H9 (cell line): Measurements from ENCODE around the gene CLEC16A. TPM values are rescaled to one million over a fixed set of nuclear protein-coding genes. Genes with fewer than 3 reads are reported as not detected.

ENCODE experiments used
- DNase-seq: peaks from one replicate; pipeline ENCODE4 v3.0.0-alpha.2; 2017
- H2AFZ ChIP-seq: one replicate; pipeline ENCODE4 v1.6.1; 2013; ENCODE audit warnings: mild to moderate bottlenecking, low read length, control low read depth, moderate library complexity
- H2AK5ac ChIP-seq: 2 replicates; pipeline ENCODE4 v1.6.1; 2013; ENCODE audit warnings: low read length, control low read depth, mixed read lengths; ENCODE audit not compliant: insufficient read length
- H2BK120ac ChIP-seq: one replicate; pipeline ENCODE4 v1.6.1; 2013; ENCODE audit warnings: low read depth, mild to moderate bottlenecking, low read length, control low read depth, inconsistent platforms; ENCODE audit not compliant: poor library complexity, severe bottlenecking
- H2BK12ac ChIP-seq: 2 replicates; pipeline ENCODE4 v1.6.1; 2013; ENCODE audit warnings: low read length, control low read depth, mixed read lengths, low read depth; ENCODE audit not compliant: insufficient read length
- H2BK15ac ChIP-seq: 2 replicates; pipeline ENCODE4 v1.6.1; 2013; ENCODE audit warnings: low read depth, low read length, control low read depth
- H2BK20ac ChIP-seq: one replicate; pipeline ENCODE4 v1.6.1; 2013; ENCODE audit warnings: low read depth, mild to moderate bottlenecking, low read length, control low read depth, inconsistent platforms; ENCODE audit not compliant: poor library complexity, severe bottlenecking
- H2BK5ac ChIP-seq: 2 replicates; pipeline ENCODE4 v1.6.1; 2013; ENCODE audit warnings: low read length, control low read depth, mixed read lengths; ENCODE audit not compliant: insufficient read length
- H3K14ac ChIP-seq: 2 replicates; pipeline ENCODE4 v1.6.1; 2013; ENCODE audit warnings: low read length, control low read depth; ENCODE audit not compliant: insufficient read depth
- H3K18ac ChIP-seq: 2 replicates; pipeline ENCODE4 v1.6.1; 2013; ENCODE audit warnings: low read depth, mild to moderate bottlenecking, mixed read lengths, low read length, control low read depth; ENCODE audit not compliant: insufficient read length
- H3K23ac ChIP-seq: 2 replicates; pipeline ENCODE4 v1.6.1; 2013; ENCODE audit warnings: low read length, control low read depth, mixed read lengths, low read depth; ENCODE audit not compliant: insufficient read length
- H3K23me2 ChIP-seq: 2 replicates; pipeline ENCODE4 v1.6.1; 2013; ENCODE audit warnings: low read depth, mild to moderate bottlenecking, mixed read lengths, low read length, control low read depth; ENCODE audit not compliant: insufficient read length, poor library complexity, severe bottlenecking
- H3K27ac ChIP-seq: 2 replicates; pipeline ENCODE4 v1.5.1; 2013; ENCODE audit warnings: low read length, control low read depth, mixed read lengths, low read depth; ENCODE audit not compliant: insufficient read length
- H3K27me3 ChIP-seq: 2 replicates; pipeline ENCODE4 v1.6.1; 2013; ENCODE audit warnings: low read length, control low read depth, inconsistent platforms; ENCODE audit not compliant: insufficient read depth
- H3K4ac ChIP-seq: 2 replicates; pipeline ENCODE4 v1.6.1; 2013; ENCODE audit warnings: low read depth, mild to moderate bottlenecking, control low read depth, inconsistent platforms, low read length, moderate library complexity
- H3K4me1 ChIP-seq: 2 replicates; pipeline ENCODE4 v1.6.1; 2013; ENCODE audit warnings: low read length, control low read depth, inconsistent platforms; ENCODE audit not compliant: insufficient read depth
- H3K4me2 ChIP-seq: 2 replicates; pipeline ENCODE4 v1.6.1; 2013; ENCODE audit warnings: low read length, control low read depth, mixed read lengths; ENCODE audit not compliant: insufficient read length, insufficient read depth
- H3K56ac ChIP-seq: 2 replicates; pipeline ENCODE4 v1.6.1; 2013; ENCODE audit warnings: low read depth, mild to moderate bottlenecking, mixed read lengths, low read length, control low read depth; ENCODE audit not compliant: insufficient read length
- H3K79me1 ChIP-seq: 2 replicates; pipeline ENCODE4 v1.6.1; 2013; ENCODE audit warnings: low read depth, mild to moderate bottlenecking, moderate library complexity, low read length, control low read depth, inconsistent platforms; ENCODE audit not compliant: insufficient read depth, poor library complexity, severe bottlenecking
- H3K79me2 ChIP-seq: 2 replicates; pipeline ENCODE4 v1.6.1; 2013; ENCODE audit warnings: low read length, control low read depth, inconsistent platforms; ENCODE audit not compliant: insufficient read depth
- H3K9ac ChIP-seq: 2 replicates; pipeline ENCODE4 v1.6.1; 2013; ENCODE audit warnings: low read length, control low read depth, mixed read lengths; ENCODE audit not compliant: insufficient read length; ENCODE audit errors: extremely low read depth
- H3K9me3 ChIP-seq: one replicate; pipeline ENCODE4 v1.6.1; 2013; ENCODE audit warnings: low read depth, low read length, inconsistent platforms; ENCODE audit not compliant: control insufficient read depth
- H3T11ph ChIP-seq: one replicate; pipeline ENCODE4 v1.6.1; 2013; ENCODE audit warnings: mild to moderate bottlenecking, low read length, control low read depth, inconsistent platforms
- H4K20me1 ChIP-seq: one replicate; pipeline ENCODE4 v1.6.1; 2013; ENCODE audit not compliant: control insufficient read depth, insufficient read length, insufficient read depth
- H4K5ac ChIP-seq: 2 replicates; pipeline ENCODE4 v1.6.1; 2013; ENCODE audit warnings: low read depth, mild to moderate bottlenecking, mixed read lengths, low read length, control low read depth; ENCODE audit not compliant: insufficient read length
- H4K8ac ChIP-seq: replicated peaks from 2 replicates; pipeline ENCODE4 v1.6.1; 2013; ENCODE audit warnings: low read length, control low read depth, mixed read lengths, low read depth; ENCODE audit not compliant: insufficient read length
- H4K91ac ChIP-seq: 2 replicates; pipeline ENCODE4 v1.6.1; 2013; ENCODE audit warnings: low read depth, mild to moderate bottlenecking, moderate library complexity, mixed read lengths, low read length, control low read depth; ENCODE audit not compliant: insufficient read length
- H3K27ac Mint-ChIP-seq, 3 experiments: 2 replicates in 2 of 3; 3 replicates in 1 of 3; pipeline ENCODE4 v1.8.0; 2020 to 2021; ENCODE audit warnings: mixed read lengths in 3 of 3, mild to moderate bottlenecking in 1 of 3, moderate library complexity in 1 of 3
- H3K27me3 Mint-ChIP-seq: 2 replicates; pipeline ENCODE4 v1.8.0; 2021; ENCODE audit warnings: low read depth, mild to moderate bottlenecking, moderate library complexity, mixed read lengths
- H3K36me3 Mint-ChIP-seq, 3 experiments: 2 replicates in 2 of 3; 3 replicates in 1 of 3; pipeline ENCODE4 v1.8.0; 2020 to 2021; ENCODE audit warnings: low read depth in 3 of 3, mixed read lengths in 3 of 3; ENCODE audit not compliant: insufficient read depth in 1 of 3
- H3K4me1 Mint-ChIP-seq, 2 experiments: 2 replicates each; pipeline ENCODE4 v1.8.0; 2020; ENCODE audit warnings: mixed read lengths in 2 of 2
- H3K4me3 Mint-ChIP-seq, 2 experiments: 2 replicates in 1 of 2; 3 replicates in 1 of 2; pipeline ENCODE4 v1.8.0; 2020 to 2021; ENCODE audit warnings: mild to moderate bottlenecking in 2 of 2, mixed read lengths in 2 of 2, moderate library complexity in 1 of 2
- H3K9me3 Mint-ChIP-seq, 2 experiments: 2 replicates in 1 of 2; 3 replicates in 1 of 2; pipeline ENCODE4 v1.8.0; 2020; ENCODE audit warnings: mild to moderate bottlenecking in 2 of 2, mixed read lengths in 2 of 2, moderate library complexity in 1 of 2
- CTCF ChIP-seq: fragments of 200-600 bp; sonication (generic); conservative IDR thresholded peaks from 3 replicates; pipeline ENCODE4 v1.8.0; 2021; ENCODE audit warnings: antibody characterized with exemption, mild to moderate bottlenecking
- WGBS: extraction: QIAGEN DNeasy Blood & Tissue Kit; methylation state at CpG from one replicate; pipeline ENCODE4 v1.1.7; 2013; ENCODE audit warnings: missing lambda C conversion rate, low lambda C conversion rate, mixed read lengths; ENCODE audit not compliant: insufficient read length; ENCODE audit errors: extremely low coverage; 5-methylcytosine and 5-hydroxymethylcytosine counted together
- total RNA-seq: library from RNA; stranded (reverse); gene quantifications from 2 replicates; pipeline ENCODE4 v1.2.1, GENCODE V29; 2021

CLEC16A gene
- total RNA-seq, 1 experiment from 2014 or later: 15.2 TPM

- Histone ChIP-seq H3K23me2 (no peaks in the 10 kb centered on the region), H2BK5ac (no peak overlapping the region), H3K27me3 (no peaks in the 10 kb centered on the region), H2BK120ac (no peak overlapping the region), H3K27ac (no peak overlapping the region), H3K14ac (no peak overlapping the region; the same call in 1 of the 2 replicates), H3K23ac (no peak overlapping the region), H4K20me1 (no peaks in the 10 kb centered on the region), H3T11ph (no peak overlapping the region), H3K56ac (no peak overlapping the region), H3K4ac (no peak overlapping the region), H2BK20ac (no peak overlapping the region), H3K79me1 (no peaks in the 10 kb centered on the region), H3K4me2 (no peak overlapping the region), H2AK5ac (no peak overlapping the region), H3K18ac (no peak overlapping the region), H2BK15ac (no peak overlapping the region), H2BK12ac (no peak overlapping the region), H3K4me1 (no peaks in the 10 kb centered on the region; the same call in 1 of the 2 replicates), H3K9ac (no peak overlapping the region), H4K8ac (no peak overlapping the region), H3K79me2 (no peaks in the 10 kb centered on the region), H2AFZ (no peak overlapping the region), H3K9me3 (no peaks in the 10 kb centered on the region), H4K91ac (no peak overlapping the region), H4K5ac (no peak overlapping the region)
- no CpG with 5 or more reads among the region's 6 CpGs for WGBS
- H3K4me3 Mint-ChIP-seq: no peak overlapping the region
- no peak overlapping the region; a peak in 1 of 7 replicates for H3K27ac Mint-ChIP-seq
- DNase-seq: no peak
- TF ChIP-seq CTCF: no peak
- H3K36me3 Mint-ChIP-seq: peaks cover 0 to 3% (median 0%) of the 10 kb centered on the region in 3 experiments; a peak in 1 of 7 replicates
- peaks cover 5 to 6% of the 10 kb centered on the region in 2 experiments; a peak in 3 of 4 replicates for H3K4me1 Mint-ChIP-seq
- no peaks in the 10 kb centered on the region for H3K9me3 Mint-ChIP-seq
- no peaks in the 10 kb centered on the region for H3K27me3 Mint-ChIP-seq
Measured at GRCh38 chr16:11088831-11089230, 144.5 kb downstream of the CLEC16A start.
